NCI-H1694 (cell line): ENCODE results near the gene DNAH1.

Experiments
- DNase-seq: peaks from one replicate; lab custom pipeline; 2025; lab: John Stamatoyannopoulos, UW

Gene DNAH1

DNA sequence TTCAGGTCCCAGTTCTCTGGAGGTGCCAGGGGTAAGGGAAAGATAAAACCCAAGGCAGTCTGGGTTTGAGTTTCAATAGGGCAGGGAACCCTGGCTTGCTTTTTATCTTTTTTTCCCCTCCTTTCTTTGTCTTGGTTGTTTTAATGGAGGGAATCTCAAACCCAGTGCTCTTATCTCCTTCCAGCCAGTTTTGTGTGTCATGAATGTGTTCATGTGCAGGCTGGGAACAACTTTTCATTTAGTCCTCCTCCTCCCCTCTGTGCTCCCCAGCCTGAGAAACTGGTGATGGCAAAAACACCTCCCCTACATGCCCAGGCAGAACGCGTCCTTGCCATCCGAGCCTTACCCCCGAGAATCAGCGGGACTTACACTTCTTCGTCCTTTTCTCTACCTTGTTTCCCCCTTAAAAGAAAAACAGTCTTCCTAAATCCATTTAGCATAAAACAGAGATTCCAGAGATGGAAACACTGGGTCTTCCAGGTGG, 117.9 kb downstream of the DNAH1 start:
- DNase-seq = no peak

DNA sequence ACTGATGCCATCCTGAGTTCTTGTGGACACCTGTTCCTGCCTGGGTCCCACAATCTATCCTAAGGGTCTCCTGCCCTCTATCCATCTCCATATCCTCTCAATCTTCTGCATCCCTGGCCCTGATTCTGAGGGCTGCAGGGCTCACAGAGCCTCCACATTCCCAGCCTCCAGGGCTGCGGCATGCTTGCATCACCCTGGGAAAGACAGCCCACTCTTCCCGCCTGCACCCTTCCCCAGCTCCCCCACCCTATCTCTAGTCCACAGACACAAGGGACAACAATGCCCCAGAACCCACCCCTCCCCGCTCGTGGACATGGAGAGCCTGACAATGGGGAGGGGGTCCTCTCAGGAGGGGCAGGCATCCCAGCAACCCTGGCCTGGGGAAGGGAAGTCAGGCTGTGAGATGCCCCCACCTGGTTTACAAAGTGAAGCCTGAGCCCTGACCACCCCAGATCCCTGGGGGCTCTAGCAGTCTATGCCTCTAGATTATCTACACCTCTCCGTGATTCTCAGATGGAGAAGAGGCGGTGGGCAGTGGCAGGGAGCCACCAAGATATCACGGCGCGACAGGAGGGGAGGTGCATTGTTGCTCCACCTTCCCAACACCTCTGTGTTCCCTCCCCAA, 118.5 kb downstream of the DNAH1 start:
- no peak for DNase-seq

DNA sequence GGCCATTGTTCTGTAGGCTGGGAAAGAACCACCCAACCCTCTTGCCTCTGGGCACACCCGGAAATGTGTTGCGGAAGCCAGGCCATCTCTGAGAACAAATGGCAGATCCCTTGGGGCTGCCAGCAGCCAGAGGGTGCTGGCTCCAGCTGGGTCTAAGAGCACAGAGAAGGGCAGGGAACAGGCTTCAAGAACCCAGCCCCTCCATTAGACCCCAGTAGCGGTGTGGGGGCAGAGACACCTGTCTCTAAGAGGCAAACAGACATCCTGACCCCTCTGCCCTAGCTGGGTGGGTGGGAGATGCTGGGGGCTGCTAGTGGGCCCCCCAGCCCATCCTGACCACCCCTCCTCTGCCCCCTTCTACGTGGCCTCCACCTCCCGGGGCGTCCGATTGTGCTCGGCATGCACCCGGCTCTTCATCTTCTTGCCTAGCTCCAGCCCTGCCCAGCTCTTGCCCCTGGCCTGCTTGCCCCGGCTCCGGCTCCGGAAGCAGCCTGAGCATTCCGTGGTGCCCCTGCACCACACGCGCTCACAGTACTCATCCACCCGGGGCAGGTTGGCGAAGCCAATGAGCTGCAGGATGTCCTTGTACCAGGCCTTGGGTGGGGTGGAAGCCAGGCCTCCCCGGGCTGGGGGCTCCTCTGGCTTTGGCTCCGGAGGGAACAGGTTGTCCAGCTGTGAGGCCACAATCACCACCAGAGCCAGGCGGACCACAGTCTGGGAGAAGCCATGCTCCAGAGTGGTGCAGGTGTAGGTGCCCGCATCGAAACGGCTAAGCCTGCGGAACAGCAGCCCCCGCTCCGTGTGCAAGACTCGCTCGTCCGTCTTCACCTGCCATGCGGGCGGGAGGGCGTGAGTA, 119.4 kb downstream of the DNAH1 start:
- no peak for DNase-seq

DNA sequence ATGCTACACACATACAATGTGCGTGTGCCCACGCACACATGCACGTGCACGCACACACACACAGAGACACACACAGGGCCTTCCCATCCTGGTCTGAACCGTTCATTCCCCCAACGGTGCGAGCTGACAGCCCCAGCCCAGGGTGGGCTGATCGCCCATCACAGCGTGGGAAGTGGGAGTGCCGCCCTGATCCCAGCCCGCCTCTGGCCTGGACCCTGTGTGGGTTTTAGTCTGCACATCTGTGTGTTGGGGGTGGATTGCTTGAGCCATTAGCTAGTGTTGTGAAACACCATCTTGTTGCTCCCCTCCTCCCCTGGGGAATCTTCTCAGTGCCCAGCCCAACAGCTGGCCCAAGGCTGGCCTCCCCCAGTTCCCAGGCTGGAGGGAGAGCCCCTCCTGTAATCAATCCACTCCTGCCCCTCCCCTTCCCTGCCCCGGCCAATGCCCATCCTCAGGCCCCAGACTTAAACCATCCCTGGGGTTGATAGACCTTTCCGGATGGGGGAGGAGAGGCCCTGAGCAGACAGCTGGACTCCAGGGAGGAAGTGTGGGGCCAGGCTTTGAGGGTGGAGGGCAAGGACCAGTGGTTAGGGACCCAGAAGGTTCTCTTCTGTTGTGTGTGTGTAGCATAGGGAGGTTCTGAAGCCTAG, 120.5 kb downstream of the DNAH1 start:
- DNase-seq = no peak

DNA sequence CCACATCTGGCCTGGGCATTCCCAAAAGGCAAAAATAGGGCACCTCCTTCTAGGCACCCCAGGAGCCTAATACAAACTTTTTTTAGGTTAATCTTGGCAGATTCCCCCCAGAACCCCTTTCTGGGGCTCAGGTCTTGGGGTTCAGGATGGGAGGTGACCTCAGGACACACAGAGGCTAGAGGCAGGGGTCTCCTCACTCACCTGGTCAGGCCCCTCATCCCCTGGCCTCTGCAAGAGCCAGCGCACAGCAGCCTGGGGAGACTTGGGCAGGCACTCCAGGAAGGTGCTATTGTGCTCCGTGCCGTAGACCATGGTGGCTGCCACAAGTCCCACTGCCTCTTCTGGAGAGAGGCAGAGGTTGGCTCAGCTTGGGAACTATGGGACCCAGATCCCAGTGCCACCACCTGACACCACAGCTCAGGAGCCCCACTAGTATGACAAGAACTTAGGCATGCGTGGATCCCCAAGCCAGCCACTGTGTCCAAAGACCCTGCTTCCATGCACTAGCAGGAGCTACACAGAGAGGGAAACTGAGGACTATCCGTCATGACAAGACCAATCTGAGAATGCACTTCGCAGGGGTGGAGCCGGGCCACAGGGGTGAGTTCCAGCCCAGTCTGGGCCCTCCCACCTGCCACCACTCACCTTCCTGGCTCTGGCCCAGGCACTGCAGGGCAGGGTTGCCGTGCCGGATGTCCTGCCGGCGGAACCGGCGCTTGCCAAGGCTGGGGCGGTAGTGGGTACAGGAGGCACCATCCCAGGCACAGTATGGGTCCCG, 121.4 kb downstream of the DNAH1 start:
- no peak for DNase-seq

DNA sequence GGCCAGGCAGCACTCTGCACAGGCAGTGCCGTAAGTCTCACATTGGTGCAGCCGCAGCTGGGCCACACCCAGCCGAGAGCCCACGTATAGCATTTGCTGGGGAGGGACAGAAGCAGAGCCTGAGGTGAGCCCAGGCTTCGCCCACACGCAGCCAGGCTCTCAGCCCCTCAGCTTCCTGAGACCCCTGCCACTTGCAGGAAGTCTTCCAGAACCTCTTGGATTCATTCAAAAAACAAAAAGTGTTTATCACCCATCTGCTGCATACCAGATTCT, 121.9 kb downstream of the DNAH1 start:
- DNase-seq = no peak

DNA sequence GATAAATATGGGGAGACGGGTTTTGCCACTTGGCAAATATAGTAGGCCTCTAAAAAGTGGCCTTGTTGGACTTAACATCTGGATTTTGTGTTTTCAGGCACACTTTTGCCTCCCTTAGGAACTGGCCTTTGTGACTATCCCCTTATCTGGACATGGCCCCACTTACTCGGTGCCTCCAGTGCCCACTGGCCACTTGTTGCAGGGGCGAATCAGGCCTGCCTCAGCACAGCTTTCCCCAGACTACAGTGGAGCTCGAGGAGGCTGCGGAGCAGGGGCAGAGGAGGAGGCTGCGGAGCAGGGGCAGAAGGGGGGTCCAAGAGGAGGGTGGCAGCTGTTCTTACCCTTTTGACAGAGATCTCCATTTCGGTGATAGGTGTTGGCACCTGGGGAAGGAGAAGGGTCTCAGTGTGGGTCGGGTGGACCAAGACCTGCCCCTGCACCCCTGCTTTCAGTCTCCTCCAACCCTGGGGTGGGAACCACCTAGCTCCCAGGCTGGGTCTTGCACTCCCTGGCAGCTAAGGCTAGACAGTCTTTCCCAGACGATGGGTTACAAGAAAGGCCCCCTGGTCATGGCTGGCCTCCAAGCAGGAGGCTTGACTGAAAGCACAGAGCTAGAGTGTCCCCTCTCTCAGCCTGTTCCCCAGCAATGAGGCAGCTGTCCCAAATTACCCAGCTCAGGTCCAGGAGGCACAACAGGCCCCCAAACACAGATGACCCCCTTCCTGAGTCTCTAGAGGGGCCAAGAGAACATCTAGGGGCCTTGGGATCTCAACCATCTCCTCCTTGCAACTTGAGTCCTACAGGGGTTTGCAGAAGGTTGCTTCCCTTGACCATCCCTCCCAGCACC, 122.7 kb downstream of the DNAH1 start:
- no peak for DNase-seq

DNA sequence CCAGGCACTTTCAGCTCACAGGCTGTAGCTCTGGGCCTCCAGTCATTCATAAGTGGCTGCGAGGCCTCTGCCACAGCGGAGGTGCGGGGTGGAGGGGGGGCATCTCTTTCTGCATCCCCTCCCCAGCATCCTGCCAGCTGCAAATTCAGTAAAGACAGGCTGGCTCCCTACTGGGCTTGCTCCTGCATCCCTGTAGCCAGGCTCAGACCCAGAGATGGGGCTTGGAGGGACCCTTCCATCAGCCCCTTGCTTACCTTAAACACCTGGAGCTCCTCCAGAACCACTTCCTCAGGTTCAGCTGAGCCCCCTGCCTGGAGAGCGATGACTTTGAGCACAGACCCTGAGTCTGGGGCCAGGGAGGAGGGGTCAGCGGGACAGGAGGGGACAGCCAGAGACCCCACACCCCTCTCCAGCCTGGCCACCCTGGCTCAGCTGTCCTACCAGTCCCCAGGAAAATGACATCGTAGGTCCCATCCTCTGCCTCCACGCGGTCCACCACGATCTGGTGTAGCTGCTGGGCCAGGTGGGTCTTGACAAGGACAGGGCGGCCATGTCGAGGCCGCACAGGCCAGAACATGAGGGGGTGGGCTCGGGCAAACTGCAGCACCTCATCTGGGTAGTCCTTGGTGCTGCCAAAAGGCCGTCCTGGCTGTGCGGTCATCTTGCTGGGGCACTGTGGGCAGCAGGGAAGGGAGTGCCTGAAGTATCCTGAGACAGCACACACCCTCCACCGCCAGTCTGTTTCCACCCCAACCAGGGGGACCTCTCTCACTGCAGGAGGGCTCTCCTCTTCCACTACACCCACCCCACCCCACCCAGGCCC, 123.5 kb downstream of the DNAH1 start:
- DNase-seq = no peak

DNA sequence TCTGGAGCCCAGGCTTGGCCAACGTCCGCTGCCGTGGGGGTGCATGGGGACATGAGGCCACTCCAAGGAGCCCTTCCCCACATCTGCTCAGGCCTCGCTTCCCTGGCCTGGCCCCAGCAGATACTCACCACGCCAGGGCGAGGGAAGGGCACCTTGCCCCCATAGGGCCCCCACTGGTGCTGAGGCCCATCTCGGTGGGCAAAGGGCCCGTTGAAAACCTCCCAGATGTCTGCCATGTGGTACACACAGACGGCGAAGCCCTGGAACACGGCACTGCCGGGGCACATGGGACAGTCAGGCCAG, 124.1 kb downstream of the DNAH1 start:
- no peak for DNase-seq

DNA sequence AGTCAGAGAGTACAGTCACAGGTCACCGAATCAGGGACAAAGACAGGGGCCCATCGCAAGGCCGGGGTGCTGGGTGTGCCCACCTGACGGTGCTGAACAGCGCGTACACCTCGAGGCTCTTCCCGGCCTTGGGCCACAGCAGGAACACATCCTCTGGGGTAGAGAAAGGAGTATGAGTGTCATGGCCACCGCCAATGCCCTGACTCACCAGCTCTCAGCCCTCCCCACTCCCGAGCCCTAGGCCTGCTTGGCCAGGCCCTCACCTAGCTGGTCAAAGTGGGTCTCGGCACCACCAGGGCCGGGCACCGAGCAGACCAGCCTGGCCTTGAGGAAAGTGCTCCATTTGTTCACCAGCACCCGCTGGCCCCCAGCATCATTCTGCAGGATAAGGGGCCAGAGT, 124.6 kb downstream of the DNAH1 start:
- no peak for DNase-seq

DNA sequence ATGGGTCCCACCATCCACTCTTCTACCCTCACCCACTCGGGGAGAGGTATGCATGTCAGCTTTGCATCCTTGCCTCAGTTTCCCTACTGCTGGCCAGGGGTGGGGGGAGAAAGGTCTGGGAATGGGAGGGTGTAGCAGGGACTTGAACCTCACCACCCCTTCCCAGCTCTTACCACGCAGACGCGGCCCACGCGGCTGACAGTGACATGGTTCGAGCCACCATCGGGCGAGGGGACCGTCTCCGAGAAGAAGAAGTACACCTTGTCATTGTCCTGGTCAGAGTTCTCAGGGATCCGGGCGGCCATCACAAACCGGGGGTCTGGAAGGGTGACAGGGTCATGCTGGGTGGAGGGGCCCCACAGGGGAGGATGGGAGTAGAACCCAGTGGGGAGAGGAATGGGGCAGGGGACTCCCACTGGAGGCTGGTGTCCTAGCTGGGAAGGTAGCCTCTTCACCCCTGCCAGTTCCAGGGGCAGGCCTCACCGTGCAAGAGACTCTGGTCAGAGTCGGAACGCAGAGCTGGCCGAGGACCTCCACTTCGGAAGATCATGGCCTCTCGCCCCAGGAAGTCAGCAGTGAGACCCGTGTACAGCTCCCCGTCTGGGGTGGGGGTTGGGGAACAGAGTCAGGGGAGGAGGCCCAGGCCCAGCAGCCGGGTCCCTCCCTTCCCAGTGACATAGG, 125.1 kb downstream of the DNAH1 start:
- DNase-seq = no peak

DNA sequence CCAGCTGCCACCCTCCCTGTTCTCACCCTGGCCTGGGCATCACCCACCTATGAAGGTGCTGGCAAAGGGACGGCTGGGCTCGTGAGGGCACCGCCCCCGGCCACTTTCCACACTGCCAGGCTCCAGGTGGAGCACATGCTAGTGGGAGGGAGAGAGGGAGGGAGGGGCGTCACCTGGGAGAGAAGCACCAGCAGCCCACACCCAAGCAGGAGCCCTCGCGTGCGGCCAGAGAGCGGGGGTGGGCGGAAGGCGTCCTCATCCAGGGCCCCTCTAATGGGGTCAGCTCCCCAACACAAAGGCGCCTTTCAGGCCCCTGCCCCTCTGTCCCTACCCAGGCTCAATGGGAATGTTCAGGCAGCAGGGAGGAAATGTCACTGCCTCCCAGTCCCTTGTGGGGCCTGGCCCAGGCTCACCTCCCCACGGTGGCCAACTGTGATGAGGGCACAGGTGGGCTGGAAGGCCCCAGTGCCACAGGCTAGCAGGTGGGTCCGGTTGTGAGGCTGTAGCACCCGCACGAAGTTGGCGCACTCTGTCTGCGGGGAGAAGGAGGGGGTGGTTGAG, 125.7 kb downstream of the DNAH1 start:
- DNase-seq = no peak

DNA sequence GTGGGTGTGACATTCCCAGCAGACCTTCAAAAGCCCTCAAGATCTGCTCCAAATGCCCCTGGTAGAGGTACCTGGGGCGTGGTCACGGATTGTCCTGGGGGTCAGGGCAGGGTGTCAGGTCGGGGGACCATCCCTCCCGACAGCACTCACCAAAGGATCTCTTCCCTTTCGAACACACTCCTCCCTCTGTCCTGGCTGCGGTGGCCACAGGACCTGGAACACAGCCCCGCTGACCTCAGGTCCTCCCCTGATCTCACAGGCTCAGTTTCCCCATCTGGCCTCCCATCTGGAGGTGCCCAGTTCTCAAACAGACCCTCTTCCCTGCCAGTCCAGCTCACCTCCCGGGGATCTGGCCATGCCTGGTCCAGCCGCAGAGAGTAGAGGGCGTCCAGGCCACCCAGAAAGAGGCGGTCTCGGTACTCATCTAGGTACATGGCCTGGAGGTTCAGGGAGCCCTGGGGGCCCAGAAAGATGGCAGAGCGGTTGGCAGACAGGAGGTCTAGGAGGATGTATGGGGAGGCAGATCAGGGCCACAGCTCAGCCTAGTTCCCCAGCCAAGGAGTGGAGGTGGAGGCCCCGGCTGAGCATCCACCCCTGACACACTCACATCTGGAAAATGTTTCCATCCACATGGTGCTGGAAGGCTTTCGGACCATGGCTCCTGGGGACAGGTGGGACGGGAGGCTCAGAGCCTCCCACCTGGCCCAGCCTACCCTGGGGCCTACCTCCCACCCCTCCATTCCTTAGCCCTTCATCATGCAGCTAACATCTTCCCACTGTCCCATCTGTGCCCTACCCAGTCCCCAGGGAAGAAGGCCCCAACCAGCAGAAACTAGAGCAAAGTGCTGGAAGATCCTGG, 126.5 kb downstream of the DNAH1 start:
- no peak for DNase-seq

DNA sequence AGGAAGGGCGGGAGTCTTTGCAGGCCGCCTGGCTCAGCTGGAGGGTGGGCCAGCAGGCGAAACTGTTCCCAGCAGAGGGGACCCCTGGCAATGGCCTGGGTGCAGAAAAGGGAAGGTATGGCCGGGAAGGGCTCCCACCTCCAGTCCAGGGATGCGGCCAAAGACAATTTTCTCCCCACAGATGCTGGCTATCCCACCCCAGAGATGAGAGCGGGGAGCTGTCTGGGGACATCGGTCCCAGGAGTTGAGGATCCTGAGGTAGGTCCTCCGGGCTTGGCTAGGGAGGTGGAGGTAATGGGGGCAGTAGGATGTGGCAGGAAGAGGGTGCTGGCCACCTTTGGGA, 127.1 kb downstream of the DNAH1 start:
- DNase-seq = no peak

DNA sequence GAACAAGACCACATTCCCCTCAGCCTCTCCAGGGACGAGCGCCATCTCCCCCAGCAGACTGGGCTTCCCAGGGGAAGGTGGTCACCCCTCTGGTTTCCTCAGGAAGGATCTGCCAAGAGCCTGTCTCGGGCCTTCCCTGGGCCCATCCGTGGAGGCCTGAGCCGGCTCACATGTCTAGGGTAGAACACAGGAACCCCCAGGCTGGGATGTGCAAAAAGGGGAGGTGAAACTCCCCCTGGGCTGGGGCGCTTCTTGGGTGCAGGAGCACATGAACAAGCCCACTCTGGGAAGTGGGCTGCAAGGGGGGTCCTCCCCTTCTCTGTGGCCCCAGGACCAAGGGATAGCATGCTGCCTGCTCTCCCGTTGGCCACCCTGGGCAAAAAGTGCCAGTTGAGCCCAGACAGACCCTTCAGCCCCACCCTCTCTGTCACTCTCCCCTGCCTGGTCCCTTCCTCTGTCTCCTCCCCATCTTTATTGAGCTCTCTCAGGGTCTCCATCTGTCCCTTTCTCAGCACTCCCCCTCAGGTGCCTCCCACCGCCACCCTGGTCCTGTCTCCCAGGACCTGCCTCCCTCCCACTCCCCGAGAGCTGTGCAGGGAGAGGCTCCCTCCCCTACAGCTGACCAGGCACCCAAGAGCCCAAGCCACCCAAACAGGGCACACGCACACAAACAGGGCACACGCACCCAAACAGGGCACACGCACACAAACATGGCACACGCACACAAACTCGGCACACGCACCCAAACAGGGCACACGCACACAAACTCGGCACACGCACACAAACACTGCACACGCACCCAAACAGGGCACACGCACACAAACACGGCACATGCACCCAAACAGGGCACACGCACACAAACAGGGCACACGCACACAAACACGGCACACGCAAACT, 127.9 kb downstream of the DNAH1 start:
- DNase-seq = no peak

DNA sequence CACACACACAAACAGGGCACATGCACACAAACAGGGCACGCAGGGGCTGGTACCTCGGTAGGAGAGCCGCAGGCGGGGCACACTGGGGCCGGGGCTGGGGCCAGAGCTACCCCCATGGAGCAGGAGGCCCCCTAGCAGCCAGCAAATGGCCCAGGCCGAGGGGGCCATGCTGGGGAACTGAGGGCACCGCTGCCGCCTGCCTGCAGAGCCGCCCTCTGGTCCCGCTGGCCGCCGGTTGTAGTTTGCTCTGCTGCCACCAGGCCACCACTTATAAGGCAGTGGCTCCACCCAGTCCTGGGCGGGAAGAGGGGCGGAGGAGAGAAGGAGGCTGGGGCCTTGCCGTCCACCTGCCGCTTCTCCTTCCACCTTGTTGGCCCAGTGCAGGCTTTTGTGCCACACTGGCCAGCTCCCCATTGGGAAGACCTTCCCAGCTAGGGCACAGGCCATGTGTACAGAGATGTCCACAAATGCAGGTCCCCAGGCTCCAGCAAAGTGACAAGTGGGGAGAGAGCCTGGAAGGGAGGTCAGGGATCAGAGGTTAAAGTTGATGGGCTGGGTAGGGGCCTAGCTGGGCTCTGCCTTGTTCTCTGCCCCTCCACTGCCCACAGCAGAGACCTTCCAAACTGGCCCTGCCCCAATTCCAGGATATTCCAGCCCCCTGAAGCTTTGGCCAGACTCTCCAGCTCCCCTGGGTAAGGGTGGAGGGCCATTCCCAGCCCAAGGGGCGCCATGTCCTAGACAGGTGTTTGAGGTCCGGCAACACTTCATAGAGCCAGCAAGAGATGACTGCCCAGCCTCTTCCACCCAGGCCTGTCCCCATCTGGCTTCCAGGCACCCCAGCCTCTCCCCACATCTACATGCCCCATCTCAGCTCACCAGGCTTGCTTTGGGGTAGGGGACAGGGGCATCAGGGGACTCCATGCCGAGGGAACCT, 129.0 kb downstream of the DNAH1 start, which contains the start of gene SEMA3G:
TSS of gene SEMA3G (minus strand) at position 244 of the 934 bp plus-strand sequence. CDS start at position 168, 76 bp downstream.
- no peak for DNase-seq

DNA sequence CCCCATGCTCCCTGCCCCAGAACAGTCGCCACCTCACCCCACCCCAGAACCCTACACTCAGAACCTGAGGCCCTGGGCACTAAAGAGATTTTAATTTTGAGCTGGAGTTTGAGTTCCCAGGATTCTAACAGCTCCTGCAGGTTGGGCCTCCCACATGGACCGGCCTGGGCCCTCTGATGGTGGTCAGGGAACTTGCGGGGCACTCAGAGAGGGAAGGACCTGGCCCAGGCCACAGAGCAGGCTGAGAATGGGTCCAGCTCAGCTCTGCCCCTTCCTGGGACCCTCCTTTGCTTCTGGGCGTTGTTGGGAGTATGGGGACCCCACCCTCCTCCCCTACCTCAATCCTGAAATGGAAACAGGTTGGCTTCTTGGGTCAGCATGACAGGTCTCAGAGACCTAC, 129.9 kb downstream of the DNAH1 start:
- DNase-seq = no peak
